Measurements from ENCODE around the gene ECM2.

DNA sequence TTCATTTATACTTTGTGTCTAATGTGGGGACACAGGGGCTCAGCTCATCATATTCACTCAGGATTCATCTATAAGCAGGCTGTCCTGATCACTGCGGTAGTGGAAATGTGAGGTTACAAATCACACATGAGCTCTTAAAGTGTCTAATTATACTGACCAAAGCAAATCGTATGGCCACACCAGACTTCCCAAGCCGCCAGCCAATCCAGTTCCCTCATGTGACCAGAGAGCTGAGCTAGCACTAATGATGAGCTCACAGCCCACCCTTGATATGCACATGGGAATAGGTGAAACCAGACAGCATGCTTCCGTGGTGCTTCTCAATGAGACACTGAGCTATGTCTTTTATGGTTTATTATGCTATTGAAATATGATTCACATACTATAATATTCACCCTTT, 17.6 kb downstream of the ECM2 start:
- TF ChIP-seq EZH2 (IDR thresholded peaks at IDR 0.05; ENCODE audit: borderline replicate concordance, low read depth, low read length, severe bottlenecking): no peak
- TF ChIP-seq, protein P1, sequence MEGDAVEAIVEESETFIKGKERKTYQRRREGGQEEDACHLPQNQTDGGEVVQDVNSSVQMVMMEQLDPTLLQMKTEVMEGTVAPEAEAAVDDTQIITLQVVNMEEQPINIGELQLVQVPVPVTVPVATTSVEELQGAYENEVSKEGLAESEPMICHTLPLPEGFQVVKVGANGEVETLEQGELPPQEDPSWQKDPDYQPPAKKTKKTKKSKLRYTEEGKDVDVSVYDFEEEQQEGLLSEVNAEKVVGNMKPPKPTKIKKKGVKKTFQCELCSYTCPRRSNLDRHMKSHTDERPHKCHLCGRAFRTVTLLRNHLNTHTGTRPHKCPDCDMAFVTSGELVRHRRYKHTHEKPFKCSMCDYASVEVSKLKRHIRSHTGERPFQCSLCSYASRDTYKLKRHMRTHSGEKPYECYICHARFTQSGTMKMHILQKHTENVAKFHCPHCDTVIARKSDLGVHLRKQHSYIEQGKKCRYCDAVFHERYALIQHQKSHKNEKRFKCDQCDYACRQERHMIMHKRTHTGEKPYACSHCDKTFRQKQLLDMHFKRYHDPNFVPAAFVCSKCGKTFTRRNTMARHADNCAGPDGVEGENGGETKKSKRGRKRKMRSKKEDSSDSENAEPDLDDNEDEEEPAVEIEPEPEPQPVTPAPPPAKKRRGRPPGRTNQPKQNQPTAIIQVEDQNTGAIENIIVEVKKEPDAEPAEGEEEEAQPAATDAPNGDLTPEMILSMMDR (IDR thresholded peaks at IDR 0.05; ENCODE audit: borderline replicate concordance, extremely low read depth, low read length, poor library complexity, severe bottlenecking): no peak
